ENCODE measurements around the gene NDE1. TPM values are rescaled to one million over a fixed set of nuclear protein-coding genes. Genes with fewer than 3 reads are reported as not detected.

Gene NDE1
- total and polyA plus RNA-seq, 2 donors (not counting 1 experiment from before 2014, with no cell fraction given), result 33.5 to 149 TPM

- H3K4me3 Mint-ChIP-seq, result no peak overlapping the region
- ATAC-seq (ENCODE audit: low read depth) (no peak), DNase-seq (no peak)
- H3K4me3 ChIP-seq (ENCODE audit: control extremely low read depth in 1 of 5, extremely low read depth in 1 of 5, insufficient read depth in 1 of 5, low read depth in 2 of 5, low read length in 4 of 5), result no peak overlapping the region
- no peak for TF ChIP-seq CTCF (IDR thresholded peaks at IDR 0.05)
- no peaks in the 10 kb centered on the region for H3K4me1 Mint-ChIP-seq
- H3K4me1 ChIP-seq (ENCODE audit: control insufficient read depth in 2 of 2, insufficient read depth in 2 of 2, low read length in 2 of 2), result no peaks in the 10 kb centered on the region
- H3K9ac ChIP-seq (ENCODE audit: low read length), result no peak overlapping the region
- no peak overlapping the region for H3K27ac Mint-ChIP-seq
- no peak overlapping the region for H3K27ac ChIP-seq (ENCODE audit: low read length in 2 of 2)
- H3K4me2 ChIP-seq (replicated peaks; ENCODE audit: low read depth, low read length, poor library complexity, severe bottlenecking), result no peak overlapping the region
- no peaks in the 10 kb centered on the region for H3K9me3 ChIP-seq (ENCODE audit: control extremely low read depth in 1 of 3, control insufficient read depth in 2 of 3, insufficient read depth in 1 of 3, low read length in 2 of 3)
- H3K27me3 Mint-ChIP-seq, result no peaks in the 10 kb centered on the region
- intact Hi-C loops (cut with micrococcal nuclease), result no loop called here
- no peaks in the 10 kb centered on the region for H3K9me3 Mint-ChIP-seq (ENCODE audit: insufficient read depth)
- ChIA-PET POLR2A (interaction anchor here (0.6 kb wide), 1 partner anchor 242 kb away, joined by 10 read pairs; no protein-coding TSS in a partner anchor), CTCF (no interaction called here)
- no peaks in the 10 kb centered on the region for H4K20me1 ChIP-seq (ENCODE audit: control insufficient read depth, insufficient read depth, low read length, poor library complexity, severe bottlenecking)
- no peak overlapping the region for H2AFZ ChIP-seq (ENCODE audit: insufficient read depth, low read depth, low read length, poor library complexity, severe bottlenecking)
- no peaks in the 10 kb centered on the region for H3K79me2 ChIP-seq (ENCODE audit: control insufficient read depth, insufficient read depth, low read length)
- peaks cover 0 to 12% of the 10 kb centered on the region in 2 experiments for H3K36me3 ChIP-seq (replicated peaks in 1 of 2; ENCODE audit: control extremely low read depth in 1 of 2, control insufficient read depth in 1 of 2, extremely low read depth in 1 of 2, insufficient read depth in 2 of 2, low read length in 1 of 2)
- 90% methylated on average over 2 of the region's 2 CpGs for WGBS (ENCODE audit: insufficient coverage)
- H3K27me3 ChIP-seq (replicated peaks in 1 of 4; ENCODE audit: control extremely low read depth in 1 of 4, control insufficient read depth in 3 of 4, insufficient read depth in 4 of 4, low read length in 3 of 4), result no peaks in the 10 kb centered on the region
These were observed 98.6 kb downstream of the NDE1 start for GRCh38 chr16:15748654-15749053.

- Mint-ChIP-seq H3K27me3 (no peaks in the 10 kb centered on the region), H3K4me1 (no peaks in the 10 kb centered on the region), H3K9me3 (ENCODE audit: insufficient read depth) (no peaks in the 10 kb centered on the region), H3K4me3 (no peak overlapping the region), H3K27ac (no peak overlapping the region)
- CTCF ChIA-PET, result no interaction called here
- ATAC-seq (ENCODE audit: low read depth), result no peak
- no peak overlapping the region for H3K27ac ChIP-seq (ENCODE audit: low read length in 2 of 2)
- H4K20me1 ChIP-seq (ENCODE audit: control insufficient read depth, insufficient read depth, low read length, poor library complexity, severe bottlenecking), result no peaks in the 10 kb centered on the region
- POLR2A ChIA-PET, result no interaction called here
- no peaks in the 10 kb centered on the region for H3K9me3 ChIP-seq (ENCODE audit: control extremely low read depth in 1 of 3, control insufficient read depth in 2 of 3, insufficient read depth in 1 of 3, low read length in 2 of 3)
- peaks cover 0 to 7% of the 10 kb centered on the region in 2 experiments for H3K36me3 ChIP-seq (replicated peaks in 1 of 2; ENCODE audit: control extremely low read depth in 1 of 2, control insufficient read depth in 1 of 2, extremely low read depth in 1 of 2, insufficient read depth in 2 of 2, low read length in 1 of 2)
- DNase-seq, result no peak
- H3K9ac ChIP-seq (ENCODE audit: low read length), result no peak overlapping the region
- H3K27me3 ChIP-seq (replicated peaks in 1 of 4; ENCODE audit: control extremely low read depth in 1 of 4, control insufficient read depth in 3 of 4, insufficient read depth in 4 of 4, low read length in 3 of 4), result no peaks in the 10 kb centered on the region
- whole genome bisulfite sequencing (ENCODE audit: insufficient coverage), result 71% methylated on average over 1 of the region's 2 CpGs
- no peak overlapping the region for H3K4me2 ChIP-seq (replicated peaks; ENCODE audit: low read depth, low read length, poor library complexity, severe bottlenecking)
- TF ChIP-seq EZH2 (IDR thresholded peaks at IDR 0.05; ENCODE audit: borderline replicate concordance, insufficient read depth, low read depth, low read length, poor library complexity, severe bottlenecking), result no peak
- no peak for TF ChIP-seq CTCF (IDR thresholded peaks at IDR 0.05)
- H3K4me3 ChIP-seq (ENCODE audit: control extremely low read depth in 1 of 5, extremely low read depth in 1 of 5, insufficient read depth in 1 of 5, low read depth in 2 of 5, low read length in 4 of 5), result no peak overlapping the region
- H2AFZ ChIP-seq (ENCODE audit: insufficient read depth, low read depth, low read length, poor library complexity, severe bottlenecking), result no peak overlapping the region
- H3K79me2 ChIP-seq (ENCODE audit: control insufficient read depth, insufficient read depth, low read length), result no peaks in the 10 kb centered on the region
- H3K4me1 ChIP-seq (ENCODE audit: control insufficient read depth in 2 of 2, insufficient read depth in 2 of 2, low read length in 2 of 2), result no peaks in the 10 kb centered on the region
- intact Hi-C loops (cut with micrococcal nuclease), result no loop called here
These were observed 99.3 kb downstream of the NDE1 start for GRCh38 chr16:15749371-15749770.
